Activated CD4-positive, alpha-beta memory T cell treated with anti-CD3 and anti-CD28 coated beads, Interleukin-2, amount 10 ng/mL, durations not matched to agents 7 days and 5 days (primary cell): ENCODE data around the gene CRIM1. TPM values are rescaled to one million over a fixed set of nuclear protein-coding genes. Genes with fewer than 3 reads are reported as not detected.

Experiments
- CTCF ChIA-PET: fragments of 350-600 bp; sonication (Branson Sonifier 250); formaldehyde crosslinking; loops from one replicate; lab custom pipeline; 2021; ENCODE audit warnings: antibody characterized with exemption, inconsistent platforms; lab: Charles Lee
- POLR2A ChIA-PET: fragments of 350-600 bp; sonication (Branson Sonifier 250); formaldehyde crosslinking; loops from one replicate; lab custom pipeline; 2021; ENCODE audit warnings: antibody characterized with exemption; lab: Charles Lee
- DNase-seq: peaks from one replicate; pipeline ENCODE4 v3.0.0-alpha.2; 2020
- H3K27ac Mint-ChIP-seq: one replicate; pipeline ENCODE4 v1.8.0; 2021; ENCODE audit warnings: mild to moderate bottlenecking, mixed read lengths
- H3K27me3 Mint-ChIP-seq: one replicate; pipeline ENCODE4 v1.8.0; 2021; ENCODE audit warnings: mixed read lengths
- H3K36me3 Mint-ChIP-seq: one replicate; pipeline ENCODE4 v1.8.0; 2021; ENCODE audit warnings: low read depth, mixed read lengths
- H3K4me1 Mint-ChIP-seq: one replicate; pipeline ENCODE4 v1.8.0; 2021; ENCODE audit warnings: mixed read lengths
- H3K4me3 Mint-ChIP-seq: one replicate; pipeline ENCODE4 v1.8.0; 2021; ENCODE audit warnings: mild to moderate bottlenecking, mixed read lengths
- H3K9me3 Mint-ChIP-seq: one replicate; pipeline ENCODE4 v1.8.0; 2021; ENCODE audit warnings: mixed read lengths
- total RNA-seq, 2 experiments: library from RNA; stranded (reverse); gene quantifications; one replicate each; pipeline ENCODE4 v1.2.3, GENCODE V29; 2021

Gene CRIM1
- total RNA-seq, 2 experiments from 2014 or later = 5.4 to 6.6 TPM

DNA sequence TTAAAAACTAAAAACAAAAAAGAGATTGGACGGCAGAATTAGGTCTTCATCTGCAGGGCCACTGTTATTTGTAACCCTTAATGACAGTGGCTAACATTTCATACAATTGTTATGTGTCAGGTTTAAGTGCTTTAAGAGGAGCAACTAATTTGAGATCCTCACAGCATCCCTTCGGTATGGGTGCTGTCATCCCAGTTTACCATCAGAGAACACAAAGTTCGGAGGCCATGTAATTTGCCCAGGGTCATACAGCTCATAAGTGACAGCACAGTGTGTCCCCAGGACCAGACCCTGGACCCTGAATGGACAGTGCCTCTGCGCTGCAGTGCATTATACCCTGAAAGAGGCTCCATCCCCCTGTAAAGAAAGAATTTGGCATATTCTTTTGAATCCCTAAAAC is 127.7 kb downstream of the CRIM1 start:
- ChIA-PET CTCF (no interaction called here), POLR2A (no interaction called here)
- Mint-ChIP-seq H3K4me3 (no peak overlapping the region), H3K27me3 (no peaks in the 10 kb centered on the region), H3K9me3 (no peaks in the 10 kb centered on the region), H3K36me3 (peaks cover 2% of the 10 kb centered on the region), H3K4me1 (no peaks in the 10 kb centered on the region), H3K27ac (no peak overlapping the region)
- DNase-seq = no peak

DNA sequence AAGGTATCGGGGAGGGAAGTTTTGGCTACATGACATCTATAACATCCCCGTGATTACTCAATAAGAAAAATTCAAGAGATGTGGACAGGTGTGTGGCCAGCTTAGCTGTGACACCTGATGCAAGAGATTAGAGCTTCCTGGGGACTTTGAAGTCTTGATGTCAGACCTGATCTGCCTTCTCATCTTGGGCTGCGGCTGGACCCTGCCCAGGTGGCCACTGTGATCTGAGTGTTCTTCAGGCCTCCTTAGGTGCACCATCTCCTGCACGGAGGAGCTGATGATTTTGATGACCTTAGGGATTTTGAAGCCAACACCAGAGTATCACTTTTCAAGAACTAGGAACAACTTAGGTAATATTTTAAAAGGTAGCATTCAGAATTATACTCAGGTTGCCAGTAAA is 128.9 kb downstream of the CRIM1 start:
- ChIA-PET POLR2A (no interaction called here), CTCF (no interaction called here)
- no peaks in the 10 kb centered on the region for H3K27me3 Mint-ChIP-seq
- no peak overlapping the region for H3K4me3 Mint-ChIP-seq
- no peaks in the 10 kb centered on the region for H3K4me1 Mint-ChIP-seq
- H3K27ac Mint-ChIP-seq = no peak overlapping the region
- no peaks in the 10 kb centered on the region for H3K9me3 Mint-ChIP-seq
- no peak for DNase-seq
- H3K36me3 Mint-ChIP-seq = peaks cover 2% of the 10 kb centered on the region

DNA sequence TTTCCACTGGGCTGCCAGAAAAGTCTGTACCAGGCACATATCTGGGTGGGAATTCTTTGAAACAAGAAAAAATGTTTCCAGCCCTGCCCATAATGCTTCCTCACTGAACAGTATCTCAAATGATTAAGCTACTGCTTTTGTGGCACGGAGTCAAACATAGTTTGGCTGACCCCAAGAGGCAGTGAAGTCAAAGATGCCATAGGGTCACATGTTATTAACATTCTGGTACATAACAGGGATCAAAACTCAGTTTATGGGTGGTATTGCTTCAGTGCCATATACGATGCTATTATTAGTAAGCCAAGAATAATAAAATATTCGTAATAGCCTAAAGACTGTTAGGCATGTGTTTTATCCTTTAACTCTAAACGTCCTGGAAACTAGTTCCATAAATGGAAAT is 129.9 kb downstream of the CRIM1 start:
- H3K4me3 Mint-ChIP-seq = no peak overlapping the region
- DNase-seq = no peak
- H3K27ac Mint-ChIP-seq = no peak overlapping the region
- H3K36me3 Mint-ChIP-seq = peaks cover 2% of the 10 kb centered on the region
- no peaks in the 10 kb centered on the region for H3K4me1 Mint-ChIP-seq
- ChIA-PET POLR2A (no interaction called here), CTCF (no interaction called here)
- no peaks in the 10 kb centered on the region for H3K27me3 Mint-ChIP-seq
- H3K9me3 Mint-ChIP-seq = no peaks in the 10 kb centered on the region

DNA sequence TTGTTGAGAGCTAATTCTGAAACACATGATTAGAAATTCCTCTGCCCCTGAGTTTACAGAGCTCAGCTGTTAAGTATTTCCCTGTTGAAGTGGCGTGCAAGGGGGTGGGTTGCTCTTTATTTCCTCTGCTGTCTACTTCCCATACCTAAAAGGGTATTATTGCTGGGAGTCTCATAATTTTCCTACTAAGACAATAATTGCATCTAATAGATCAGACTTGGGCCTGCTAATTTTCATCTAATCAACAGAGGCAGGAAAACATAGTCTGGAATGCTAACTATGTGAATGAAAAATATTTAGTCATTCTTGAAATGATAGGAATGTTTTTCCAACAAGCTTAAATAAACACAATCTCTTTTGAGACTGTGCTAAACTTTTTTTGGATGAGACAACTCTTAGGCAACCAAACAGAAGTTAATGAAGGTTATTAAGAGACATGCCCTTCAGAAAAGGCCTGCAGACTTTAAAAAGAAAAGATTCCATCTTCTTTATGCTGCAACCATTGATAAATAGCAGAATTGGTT is 131.0 kb downstream of the CRIM1 start:
- Mint-ChIP-seq H3K27ac (no peak overlapping the region), H3K27me3 (no peaks in the 10 kb centered on the region), H3K4me3 (no peak overlapping the region), H3K9me3 (no peaks in the 10 kb centered on the region), H3K4me1 (no peaks in the 10 kb centered on the region), H3K36me3 (no peaks in the 10 kb centered on the region)
- ChIA-PET POLR2A (no interaction called here), CTCF (no interaction called here)
- no peak for DNase-seq

DNA sequence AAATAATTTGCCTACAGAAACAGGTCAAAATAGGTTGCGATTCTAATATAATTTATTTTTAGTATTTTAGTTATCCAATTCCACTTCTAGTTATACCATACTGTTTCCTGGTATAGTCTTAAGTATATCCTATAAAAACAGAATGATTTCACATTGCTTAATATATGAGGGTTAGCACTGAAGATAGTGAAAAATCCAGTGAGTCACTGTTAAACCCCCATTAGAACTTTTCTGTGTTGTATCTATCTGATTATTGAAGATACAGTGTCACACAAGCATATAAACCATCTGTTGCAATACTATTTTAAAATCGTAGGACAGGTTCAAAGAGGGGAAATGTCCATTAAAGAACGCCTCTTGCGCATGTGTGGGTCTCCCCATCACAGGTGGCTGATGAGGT is 132.4 kb downstream of the CRIM1 start:
- CTCF ChIA-PET = no interaction called here
- no peak for DNase-seq
- Mint-ChIP-seq H3K4me3 (no peak overlapping the region), H3K27ac (no peak overlapping the region), H3K27me3 (no peaks in the 10 kb centered on the region), H3K9me3 (no peaks in the 10 kb centered on the region), H3K4me1 (no peaks in the 10 kb centered on the region), H3K36me3 (no peaks in the 10 kb centered on the region)
- POLR2A ChIA-PET = no interaction called here

DNA sequence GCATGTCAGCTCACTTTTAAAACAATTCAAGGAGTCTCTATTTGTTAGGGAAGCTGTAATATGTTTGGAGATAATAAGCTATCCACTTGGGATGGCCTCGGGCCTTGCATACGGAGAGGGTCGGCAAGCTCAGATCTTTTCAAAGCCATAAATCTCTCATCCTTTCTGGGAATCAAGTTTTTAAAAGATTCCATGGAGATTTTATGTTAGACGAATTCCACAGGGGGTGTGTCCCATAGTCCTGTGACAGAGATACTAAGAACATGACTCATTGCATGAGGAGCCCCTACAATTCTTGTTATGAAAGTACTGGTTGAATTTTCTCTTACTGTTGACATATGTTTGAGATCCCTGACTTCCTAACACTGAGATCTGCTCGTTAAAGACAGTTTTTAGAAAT is 133.7 kb downstream of the CRIM1 start:
- no peaks in the 10 kb centered on the region for H3K36me3 Mint-ChIP-seq
- H3K4me1 Mint-ChIP-seq = no peaks in the 10 kb centered on the region
- H3K27ac Mint-ChIP-seq = no peak overlapping the region
- no peaks in the 10 kb centered on the region for H3K9me3 Mint-ChIP-seq
- H3K4me3 Mint-ChIP-seq = no peak overlapping the region
- H3K27me3 Mint-ChIP-seq = no peaks in the 10 kb centered on the region
- ChIA-PET CTCF (interaction anchor here (1.4 kb wide), 1 partner anchor 11 kb away, joined by 3 read pairs; no protein-coding TSS in a partner anchor), POLR2A (no interaction called here)
- DNase-seq = no peak

DNA sequence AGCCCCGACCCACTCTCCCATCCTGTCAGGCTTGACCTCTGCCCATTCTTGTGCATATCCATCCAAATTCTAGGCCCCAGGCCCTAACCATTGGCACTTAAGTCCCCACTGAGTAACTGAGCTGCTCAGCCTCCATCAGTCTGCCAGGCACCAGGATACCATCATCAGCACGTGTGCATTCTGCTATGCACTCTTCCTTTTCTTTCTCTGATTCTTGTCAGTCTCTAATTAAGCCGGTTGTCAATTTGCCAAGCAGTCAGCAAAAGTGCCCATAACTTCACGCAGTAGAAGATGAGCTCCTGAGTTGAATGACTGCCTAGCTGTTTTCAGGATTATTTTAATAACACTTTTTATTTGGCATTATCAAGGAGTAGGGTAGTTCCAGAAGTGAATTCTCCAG is 135.2 kb downstream of the CRIM1 start:
- POLR2A ChIA-PET = no interaction called here
- CTCF ChIA-PET = interaction anchor here (1.4 kb wide), 1 partner anchor 10 kb away, joined by 3 read pairs; no protein-coding TSS in a partner anchor
- no peaks in the 10 kb centered on the region for H3K27me3 Mint-ChIP-seq
- no peak overlapping the region for H3K27ac Mint-ChIP-seq
- H3K9me3 Mint-ChIP-seq = no peaks in the 10 kb centered on the region
- H3K4me3 Mint-ChIP-seq = no peak overlapping the region
- no peaks in the 10 kb centered on the region for H3K4me1 Mint-ChIP-seq
- DNase-seq = no peak
- no peaks in the 10 kb centered on the region for H3K36me3 Mint-ChIP-seq

DNA sequence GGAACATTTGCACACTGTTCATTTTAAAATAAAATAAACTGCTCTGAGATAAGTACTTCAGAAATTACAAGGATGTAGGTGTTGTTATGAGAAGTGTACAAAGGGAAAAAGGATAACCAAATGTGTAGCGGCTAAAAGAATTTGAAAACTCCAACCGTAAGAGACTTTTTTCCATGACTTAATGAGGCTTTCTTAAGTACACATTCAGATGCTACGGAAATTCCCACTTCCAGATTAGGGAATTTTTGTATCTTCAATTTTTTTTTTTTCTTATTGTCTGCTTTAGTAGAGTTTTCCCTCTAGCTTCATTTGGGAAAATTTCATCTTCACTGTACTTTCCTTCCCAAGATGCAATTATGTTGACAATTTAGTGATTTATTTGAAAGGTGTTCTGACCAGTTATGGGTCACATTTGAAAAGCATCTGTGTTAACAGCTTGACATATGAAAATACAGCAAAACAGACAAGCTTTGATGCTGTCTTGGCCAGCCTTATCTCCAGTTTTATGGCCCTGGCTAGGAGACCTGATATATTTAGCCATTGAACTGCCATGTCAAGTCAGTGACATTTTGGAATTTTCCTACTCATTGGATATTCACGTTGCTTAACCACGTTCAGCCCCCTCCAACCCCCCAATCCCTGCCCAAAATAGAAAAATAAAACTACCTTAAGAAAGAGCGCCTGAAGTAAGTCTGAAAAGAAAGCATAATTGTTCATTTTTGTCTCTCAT is 136.8 kb downstream of the CRIM1 start:
- H3K27ac Mint-ChIP-seq = no peak overlapping the region
- H3K4me3 Mint-ChIP-seq = no peak overlapping the region
- POLR2A ChIA-PET = no interaction called here
- H3K27me3 Mint-ChIP-seq = no peaks in the 10 kb centered on the region
- H3K9me3 Mint-ChIP-seq = no peaks in the 10 kb centered on the region
- H3K4me1 Mint-ChIP-seq = no peaks in the 10 kb centered on the region
- CTCF ChIA-PET = interaction anchor here (1.2 kb wide), 1 partner anchor 14 kb away, joined by 4 read pairs; no protein-coding TSS in a partner anchor
- no peaks in the 10 kb centered on the region for H3K36me3 Mint-ChIP-seq
- DNase-seq = no peak

DNA sequence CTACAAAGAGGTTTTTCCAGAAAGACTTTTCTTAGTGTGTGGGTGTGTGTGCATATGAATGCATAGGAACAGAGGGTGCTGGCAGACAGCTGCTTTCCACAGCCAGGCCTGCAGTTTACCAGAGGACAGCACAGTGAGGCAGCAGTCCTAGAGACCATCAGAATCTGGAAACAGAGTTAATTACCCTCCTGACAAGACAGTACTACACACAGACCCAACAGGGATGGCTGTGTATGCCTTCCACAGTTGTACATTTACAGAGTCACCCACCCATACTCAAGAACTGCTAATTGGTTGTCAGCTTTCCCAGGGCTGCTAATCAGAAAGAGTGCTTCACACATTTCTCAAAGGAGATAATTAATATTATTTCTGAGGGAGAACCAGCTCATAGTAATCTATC is 137.7 kb downstream of the CRIM1 start:
- POLR2A ChIA-PET = no interaction called here
- Mint-ChIP-seq H3K27ac (no peak overlapping the region), H3K4me3 (no peak overlapping the region), H3K9me3 (no peaks in the 10 kb centered on the region), H3K36me3 (no peaks in the 10 kb centered on the region), H3K27me3 (no peaks in the 10 kb centered on the region), H3K4me1 (no peaks in the 10 kb centered on the region)
- CTCF ChIA-PET = interaction anchor here (1.2 kb wide), 1 partner anchor 13 kb away, joined by 4 read pairs; no protein-coding TSS in a partner anchor
- no peak for DNase-seq

DNA sequence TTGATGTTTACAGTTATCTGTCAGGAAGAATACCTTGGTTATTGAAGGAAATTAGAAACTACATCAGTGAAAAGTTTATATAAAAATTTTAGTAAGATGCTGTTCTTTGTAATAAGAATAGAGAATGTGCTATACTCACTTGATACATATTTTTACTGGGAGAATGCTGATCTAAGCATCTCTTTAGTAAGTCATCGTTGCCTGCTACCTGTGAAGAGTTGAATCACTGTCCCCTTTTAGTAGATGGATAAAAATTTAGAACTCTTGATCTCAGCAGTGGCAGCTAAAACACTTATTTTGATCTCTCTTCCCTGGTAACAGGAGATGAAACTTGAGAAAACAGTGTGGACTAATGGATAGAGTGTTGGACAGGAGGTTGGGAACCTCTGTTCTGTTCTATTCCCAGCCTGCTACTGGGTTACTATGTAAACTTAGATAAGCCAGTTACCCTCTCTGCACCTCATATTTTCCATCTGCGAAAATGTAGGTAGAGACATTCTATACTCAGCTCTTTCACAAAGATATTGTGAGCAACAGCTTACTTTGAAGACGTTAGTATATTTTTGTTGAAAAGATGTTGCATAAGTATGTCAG is 142.1 kb downstream of the CRIM1 start:
- Mint-ChIP-seq H3K27me3 (no peaks in the 10 kb centered on the region), H3K27ac (no peak overlapping the region), H3K36me3 (no peaks in the 10 kb centered on the region), H3K4me1 (no peaks in the 10 kb centered on the region), H3K4me3 (no peak overlapping the region), H3K9me3 (no peaks in the 10 kb centered on the region)
- DNase-seq = no peak
- POLR2A ChIA-PET = no interaction called here
- CTCF ChIA-PET = no interaction called here

DNA sequence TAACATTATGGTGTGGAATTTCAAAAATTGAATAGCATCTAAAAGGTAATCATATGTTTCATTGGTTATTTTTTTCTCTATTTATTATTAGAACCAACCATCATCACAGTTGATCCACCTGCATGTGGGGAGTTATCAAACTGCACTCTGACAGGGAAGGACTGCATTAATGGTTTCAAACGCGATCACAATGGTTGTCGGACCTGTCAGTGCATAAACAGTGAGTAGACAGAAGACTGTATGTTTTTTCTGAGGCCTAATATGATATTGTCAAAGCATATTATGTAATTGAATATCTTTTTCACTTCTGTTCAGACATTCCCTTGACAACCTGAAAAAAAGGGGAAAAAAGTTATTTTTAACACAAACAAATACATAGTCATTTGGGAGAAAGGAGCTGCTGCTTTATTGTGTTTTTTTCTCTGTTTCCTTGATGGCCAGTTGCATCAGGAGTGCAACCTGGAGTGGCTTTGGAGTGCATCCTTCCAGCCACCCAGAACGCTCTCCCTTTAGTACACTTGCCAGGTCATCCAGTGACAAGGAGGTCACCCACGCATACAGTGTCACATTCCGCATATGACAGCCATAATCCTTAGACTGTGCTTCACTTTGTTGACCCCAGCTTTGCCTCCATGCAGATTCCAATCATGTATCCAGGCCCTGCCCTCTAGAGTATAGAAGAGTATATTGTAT is 143.7 kb downstream of the CRIM1 start:
- Mint-ChIP-seq H3K36me3 (no peaks in the 10 kb centered on the region), H3K27ac (no peak overlapping the region), H3K9me3 (no peaks in the 10 kb centered on the region), H3K4me3 (no peak overlapping the region), H3K27me3 (no peaks in the 10 kb centered on the region), H3K4me1 (no peaks in the 10 kb centered on the region)
- ChIA-PET CTCF (no interaction called here), POLR2A (no interaction called here)
- no peak for DNase-seq

DNA sequence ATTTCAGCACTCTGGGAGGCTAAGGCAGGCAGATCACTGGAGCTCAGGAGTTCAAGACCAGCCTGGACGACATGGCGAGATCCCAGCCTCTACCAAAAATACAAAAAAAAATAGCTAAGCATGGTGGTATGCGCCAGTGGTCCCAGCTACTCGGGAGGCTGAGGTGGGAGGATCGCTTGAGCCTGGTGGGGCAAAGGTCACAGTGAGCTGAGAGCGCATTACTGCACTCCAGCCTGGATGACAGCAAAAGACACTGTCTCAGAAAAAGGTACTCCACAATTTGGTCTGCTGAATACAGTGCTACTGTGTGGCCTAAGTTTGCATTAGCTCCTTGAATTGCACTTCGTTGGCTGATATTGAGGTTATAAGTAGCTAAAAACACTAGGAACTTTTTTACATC is 144.5 kb downstream of the CRIM1 start:
- no peak overlapping the region for H3K4me3 Mint-ChIP-seq
- DNase-seq = no peak
- ChIA-PET POLR2A (no interaction called here), CTCF (interaction anchor here (0.8 kb wide), 1 partner anchor 10 kb away, joined by 3 read pairs; no protein-coding TSS in a partner anchor)
- no peak overlapping the region for H3K27ac Mint-ChIP-seq
- no peaks in the 10 kb centered on the region for H3K36me3 Mint-ChIP-seq
- no peaks in the 10 kb centered on the region for H3K27me3 Mint-ChIP-seq
- H3K9me3 Mint-ChIP-seq = no peaks in the 10 kb centered on the region
- no peaks in the 10 kb centered on the region for H3K4me1 Mint-ChIP-seq

DNA sequence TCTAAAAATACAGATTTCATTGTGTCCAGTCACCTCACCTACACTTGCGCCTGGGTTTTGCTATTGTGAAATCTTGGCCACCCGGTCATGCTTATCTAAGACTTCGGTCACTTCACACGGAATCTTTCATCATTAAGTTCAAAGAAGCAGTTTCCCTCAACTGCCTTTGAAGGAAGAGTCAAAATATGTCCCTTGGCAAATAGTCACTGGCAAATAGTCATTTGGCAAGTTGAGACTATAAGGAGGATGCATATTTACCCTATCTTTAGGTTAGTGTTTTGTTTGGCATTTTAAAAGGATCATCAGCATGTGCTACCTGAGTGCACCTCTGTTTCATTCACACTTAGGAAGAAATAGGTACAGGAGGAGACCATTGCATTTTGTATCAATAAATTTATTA is 146.5 kb downstream of the CRIM1 start:
- DNase-seq = no peak
- no peaks in the 10 kb centered on the region for H3K36me3 Mint-ChIP-seq
- no peaks in the 10 kb centered on the region for H3K27me3 Mint-ChIP-seq
- H3K4me1 Mint-ChIP-seq = no peaks in the 10 kb centered on the region
- no peaks in the 10 kb centered on the region for H3K9me3 Mint-ChIP-seq
- CTCF ChIA-PET = no interaction called here
- no peak overlapping the region for H3K4me3 Mint-ChIP-seq
- no peak overlapping the region for H3K27ac Mint-ChIP-seq
- POLR2A ChIA-PET = no interaction called here
